Measurements from ENCODE around the gene PIP5K1B.

PIP5K1B gene

GRCh38 chr9:68740561-68740960 lies 35.5 kb downstream of the PIP5K1B start:
- no peak for DNase-seq

- DNase-seq = no peak
Observed at GRCh38 chr9:68741234-68741633, 36.2 kb downstream of the PIP5K1B start.

- no peak for DNase-seq
Observed at GRCh38 chr9:68741704-68742332, 36.8 kb downstream of the PIP5K1B start.

GRCh38 chr9:68742333-68742730 lies 37.3 kb downstream of the PIP5K1B start:
- DNase-seq = no peak

- no peak for DNase-seq
Observed at GRCh38 chr9:68744426-68744825, 39.4 kb downstream of the PIP5K1B start.

GRCh38 chr9:68746525-68746924 lies 41.5 kb downstream of the PIP5K1B start:
- no peak for DNase-seq

GRCh38 chr9:68747043-68747533 lies 42.0 kb downstream of the PIP5K1B start:
- DNase-seq = no peak

GRCh38 chr9:68749135-68749534 lies 44.1 kb downstream of the PIP5K1B start:
- no peak for DNase-seq

GRCh38 chr9:68749579-68750159 lies 44.6 kb downstream of the PIP5K1B start:
- no peak for DNase-seq

GRCh38 chr9:68750255-68750654 lies 45.2 kb downstream of the PIP5K1B start:
- no peak for DNase-seq

- DNase-seq = no peak
Observed at GRCh38 chr9:68750786-68751185, 45.7 kb downstream of the PIP5K1B start.

GRCh38 chr9:68751556-68751955 lies 46.5 kb downstream of the PIP5K1B start:
- DNase-seq = no peak

- DNase-seq = no peak
Observed at GRCh38 chr9:68755051-68755450, 50.0 kb downstream of the PIP5K1B start.

GRCh38 chr9:68755752-68756151 lies 50.7 kb downstream of the PIP5K1B start:
- no peak for DNase-seq

GRCh38 chr9:68759981-68760673 lies 55.1 kb downstream of the PIP5K1B start:
- no peak for DNase-seq

GRCh38 chr9:68760674-68761333 lies 55.8 kb downstream of the PIP5K1B start:
- DNase-seq = no peak

- no peak for DNase-seq
Observed at GRCh38 chr9:68762570-68762969, 57.5 kb downstream of the PIP5K1B start.

- DNase-seq = no peak
Observed at GRCh38 chr9:68763104-68763503, 58.1 kb downstream of the PIP5K1B start.

- DNase-seq = no peak
Observed at GRCh38 chr9:68768619-68769018, 63.6 kb downstream of the PIP5K1B start.

- no peak for DNase-seq
Observed at GRCh38 chr9:68769852-68770251, 64.8 kb downstream of the PIP5K1B start.

- DNase-seq = no peak
Observed at GRCh38 chr9:68771376-68771775, 66.3 kb downstream of the PIP5K1B start.

GRCh38 chr9:68775003-68775730 lies 70.1 kb downstream of the PIP5K1B start:
- DNase-seq = no peak

All from NCI-H1930 (cell line).